Nephron progenitor cell (in vitro differentiated cells): ENCODE measurements around the gene CACNA2D2.
A peak's percentile ranks its signal among the peaks of the same experiment; 100 is the strongest.

Source experiments
- DNase-seq: peaks from one replicate; pipeline ENCODE4 v3.0.0; 2021
- H3K27ac Mint-ChIP-seq: 2 replicates; pipeline ENCODE4 v1.8.0; 2021; ENCODE audit warnings: mild to moderate bottlenecking, moderate library complexity, mixed read lengths
- H3K27me3 Mint-ChIP-seq: 2 replicates; pipeline ENCODE4 v1.8.0; 2021; ENCODE audit warnings: mild to moderate bottlenecking, low read depth, mixed read lengths; ENCODE audit not compliant: poor library complexity
- H3K36me3 Mint-ChIP-seq: 2 replicates; pipeline ENCODE4 v1.8.0; 2021; ENCODE audit warnings: low read depth, mixed read lengths
- H3K4me1 Mint-ChIP-seq: 2 replicates; pipeline ENCODE4 v1.8.0; 2021; ENCODE audit warnings: mixed read lengths
- H3K4me3 Mint-ChIP-seq: 2 replicates; pipeline ENCODE4 v1.8.0; 2021; ENCODE audit warnings: mild to moderate bottlenecking, moderate library complexity, mixed read lengths
- H3K9me3 Mint-ChIP-seq: 2 replicates; pipeline ENCODE4 v1.8.0; 2021; ENCODE audit warnings: mild to moderate bottlenecking, moderate library complexity, mixed read lengths
- TF ChIP-seq, protein P1 (sequence below): fragments of 200-600 bp; sonication (generic); IDR thresholded peaks from 2 replicates; pipeline ENCODE4 v1.5.0; 2021; ENCODE audit warnings: antibody characterized with exemption

Gene CACNA2D2

DNA sequence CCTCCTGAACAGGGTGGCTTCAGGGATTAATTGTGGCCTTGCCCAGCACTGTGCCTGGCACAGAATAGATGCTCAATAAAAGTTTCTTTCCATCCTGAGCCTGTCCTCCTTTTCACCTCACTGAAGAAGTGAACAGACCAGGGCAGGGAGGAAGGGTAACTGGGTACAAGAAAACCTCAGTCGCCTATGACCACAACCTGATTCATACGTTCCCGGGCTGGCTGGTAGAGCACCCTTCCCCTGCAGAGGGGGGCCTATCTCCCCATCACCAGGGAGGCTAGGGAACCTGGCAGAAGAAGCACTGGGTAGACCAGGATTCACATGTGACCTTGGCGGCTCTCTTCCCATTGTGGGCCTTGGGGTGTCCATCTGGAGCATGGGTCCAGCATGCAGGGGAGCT is 27.8 kb upstream of the CACNA2D2 start:
- no peak overlapping the region for H3K27ac Mint-ChIP-seq
- peaks cover 43% of the 10 kb centered on the region for H3K27me3 Mint-ChIP-seq
- no peak overlapping the region for H3K4me3 Mint-ChIP-seq
- TF ChIP-seq, protein P1, sequence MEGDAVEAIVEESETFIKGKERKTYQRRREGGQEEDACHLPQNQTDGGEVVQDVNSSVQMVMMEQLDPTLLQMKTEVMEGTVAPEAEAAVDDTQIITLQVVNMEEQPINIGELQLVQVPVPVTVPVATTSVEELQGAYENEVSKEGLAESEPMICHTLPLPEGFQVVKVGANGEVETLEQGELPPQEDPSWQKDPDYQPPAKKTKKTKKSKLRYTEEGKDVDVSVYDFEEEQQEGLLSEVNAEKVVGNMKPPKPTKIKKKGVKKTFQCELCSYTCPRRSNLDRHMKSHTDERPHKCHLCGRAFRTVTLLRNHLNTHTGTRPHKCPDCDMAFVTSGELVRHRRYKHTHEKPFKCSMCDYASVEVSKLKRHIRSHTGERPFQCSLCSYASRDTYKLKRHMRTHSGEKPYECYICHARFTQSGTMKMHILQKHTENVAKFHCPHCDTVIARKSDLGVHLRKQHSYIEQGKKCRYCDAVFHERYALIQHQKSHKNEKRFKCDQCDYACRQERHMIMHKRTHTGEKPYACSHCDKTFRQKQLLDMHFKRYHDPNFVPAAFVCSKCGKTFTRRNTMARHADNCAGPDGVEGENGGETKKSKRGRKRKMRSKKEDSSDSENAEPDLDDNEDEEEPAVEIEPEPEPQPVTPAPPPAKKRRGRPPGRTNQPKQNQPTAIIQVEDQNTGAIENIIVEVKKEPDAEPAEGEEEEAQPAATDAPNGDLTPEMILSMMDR = no peak
- DNase-seq = no peak
- H3K9me3 Mint-ChIP-seq = no peaks in the 10 kb centered on the region
- peaks cover 47% of the 10 kb centered on the region for H3K4me1 Mint-ChIP-seq
- no peaks in the 10 kb centered on the region for H3K36me3 Mint-ChIP-seq

DNA sequence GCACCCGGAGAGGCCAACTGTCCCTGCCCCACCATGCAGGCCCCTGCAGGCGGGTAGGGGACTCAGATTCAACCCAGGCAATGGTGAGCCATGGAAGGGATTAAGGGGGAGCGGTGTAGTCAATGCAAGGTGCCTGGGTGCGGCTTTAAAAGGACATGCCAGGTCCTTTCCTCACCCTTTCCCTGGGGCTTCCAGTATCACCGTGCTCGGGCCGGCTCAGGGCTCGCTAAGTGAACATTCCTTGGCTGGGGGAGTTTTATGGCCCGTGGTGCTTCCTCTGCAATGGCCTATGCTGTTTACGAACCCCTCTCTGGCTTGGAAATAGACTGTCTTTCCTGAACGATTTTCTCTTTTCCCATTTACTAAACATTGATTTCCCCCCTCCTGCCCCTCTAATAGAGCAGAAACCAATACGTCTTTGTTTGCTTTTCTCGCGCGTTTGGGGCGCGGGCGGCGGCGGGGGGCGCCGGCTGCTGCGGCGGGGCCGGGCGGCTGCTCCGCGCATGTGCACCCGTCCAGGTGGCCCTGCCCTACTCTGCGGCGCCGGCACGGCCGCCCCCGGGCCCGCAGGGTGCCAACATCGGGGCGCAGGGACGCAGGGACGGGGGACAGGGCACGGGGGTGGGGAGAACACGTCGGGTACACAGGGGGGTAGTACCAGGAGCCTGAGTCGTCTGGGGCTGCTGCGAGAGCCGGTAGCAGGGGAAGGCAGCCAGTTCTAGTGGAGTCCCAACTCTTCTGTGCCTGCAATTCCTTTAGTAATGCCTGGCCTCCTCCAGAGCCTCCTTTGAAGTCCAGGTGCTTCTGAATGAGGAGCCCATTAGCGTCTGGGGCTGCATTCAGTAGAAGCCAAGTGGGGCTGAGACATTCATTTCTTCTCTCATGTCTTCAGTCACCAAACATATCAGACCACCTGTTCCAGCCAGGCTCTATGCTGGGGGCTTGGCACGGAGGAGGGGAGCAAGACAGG is 26.9 kb upstream of the CACNA2D2 start:
- Mint-ChIP-seq H3K4me3 (peak overlapping the region; percentile 78), H3K27ac (no peak overlapping the region), H3K27me3 (peaks cover 48% of the 10 kb centered on the region), H3K9me3 (no peaks in the 10 kb centered on the region), H3K4me1 (peaks cover 41% of the 10 kb centered on the region), H3K36me3 (no peaks in the 10 kb centered on the region)
- TF ChIP-seq, protein P1 = no peak
- peak; percentile 49 for DNase-seq

DNA sequence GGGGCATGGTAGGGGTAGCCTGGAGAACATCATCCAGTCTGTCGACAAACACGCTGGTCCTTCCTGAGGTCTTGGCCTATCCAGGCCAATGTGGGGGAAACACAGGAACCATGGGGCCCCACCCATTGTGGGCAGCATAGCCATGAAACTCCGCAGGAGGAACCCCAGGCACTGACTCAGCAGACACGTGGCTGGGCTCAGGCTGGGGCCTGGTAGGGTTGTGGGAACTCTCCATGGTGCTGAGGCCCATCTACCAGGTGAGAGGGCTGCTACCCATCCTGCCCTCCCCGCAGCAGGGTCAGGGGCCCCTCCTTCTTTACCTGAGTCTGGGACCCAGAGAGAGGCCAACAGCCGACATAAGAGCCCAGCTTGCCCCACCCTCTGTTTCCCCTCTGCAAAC is 22.6 kb upstream of the CACNA2D2 start:
- peaks cover 28% of the 10 kb centered on the region for H3K27me3 Mint-ChIP-seq
- no peaks in the 10 kb centered on the region for H3K9me3 Mint-ChIP-seq
- H3K36me3 Mint-ChIP-seq = no peaks in the 10 kb centered on the region
- peaks cover 46% of the 10 kb centered on the region for H3K4me1 Mint-ChIP-seq
- TF ChIP-seq, protein P1 = no peak
- peak; percentile 82 for DNase-seq
- no peak overlapping the region for H3K27ac Mint-ChIP-seq
- H3K4me3 Mint-ChIP-seq = no peak overlapping the region

DNA sequence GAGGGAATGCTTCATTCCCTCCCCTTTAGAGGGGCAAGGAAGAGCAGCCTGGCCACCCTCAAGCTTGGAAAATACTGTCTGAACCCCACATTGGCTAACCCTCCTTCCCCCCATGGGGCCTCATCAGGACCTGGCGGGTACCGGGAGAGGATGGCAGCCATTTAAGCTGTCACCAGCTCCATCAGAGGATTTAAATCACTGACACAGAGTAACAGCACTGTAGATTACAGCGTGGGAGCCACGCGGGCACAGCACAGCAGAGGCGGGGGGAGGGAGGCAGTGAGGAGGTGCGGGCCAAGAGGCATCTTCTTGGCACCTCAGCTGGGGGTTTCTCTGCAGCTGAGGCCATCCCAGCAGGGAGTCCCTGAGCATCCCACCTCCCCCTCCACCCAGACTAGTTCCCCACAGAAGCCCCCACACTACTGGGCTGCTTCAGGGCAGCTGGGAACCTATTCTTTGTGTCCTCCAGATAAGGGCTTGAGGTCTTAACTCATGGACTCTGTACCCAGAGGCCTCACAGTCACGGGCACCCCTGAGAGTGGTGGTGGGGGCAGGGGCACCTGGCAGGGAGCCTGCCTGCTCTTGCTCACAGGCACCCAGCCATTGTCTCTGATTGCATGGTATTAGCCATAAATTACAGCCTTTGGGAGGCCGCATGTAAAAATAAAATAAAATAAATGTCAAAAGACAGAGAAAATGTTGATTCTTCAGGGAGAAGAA is 21.9 kb upstream of the CACNA2D2 start:
- H3K27me3 Mint-ChIP-seq = peaks cover 30% of the 10 kb centered on the region
- H3K27ac Mint-ChIP-seq = no peak overlapping the region
- peaks cover 52% of the 10 kb centered on the region for H3K4me1 Mint-ChIP-seq
- H3K36me3 Mint-ChIP-seq = no peaks in the 10 kb centered on the region
- H3K9me3 Mint-ChIP-seq = no peaks in the 10 kb centered on the region
- H3K4me3 Mint-ChIP-seq = no peak overlapping the region
- DNase-seq = no peak
- TF ChIP-seq, protein P1 = no peak

DNA sequence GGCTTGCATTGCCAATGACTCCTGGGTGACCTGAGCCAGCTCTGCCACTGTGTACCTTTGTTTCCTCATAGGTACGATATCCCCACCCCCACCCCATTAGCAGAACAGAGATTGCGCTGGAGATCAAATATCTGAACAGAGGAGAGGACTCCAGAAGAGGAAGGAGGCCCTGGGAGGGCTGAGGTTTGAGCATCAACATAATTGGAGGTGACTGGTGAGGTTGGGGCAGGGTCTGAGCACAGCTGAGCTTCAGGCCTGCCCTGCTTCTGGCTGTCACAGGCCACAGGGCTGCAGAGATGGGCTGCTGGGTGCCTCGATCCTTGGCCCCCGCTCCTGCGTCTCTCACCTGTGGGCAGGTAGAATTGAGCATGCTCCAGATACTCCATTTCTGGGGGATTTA is 21.3 kb upstream of the CACNA2D2 start:
- H3K9me3 Mint-ChIP-seq = no peaks in the 10 kb centered on the region
- H3K27me3 Mint-ChIP-seq = peaks cover 31% of the 10 kb centered on the region
- no peak overlapping the region for H3K27ac Mint-ChIP-seq
- no peaks in the 10 kb centered on the region for H3K36me3 Mint-ChIP-seq
- H3K4me3 Mint-ChIP-seq = no peak overlapping the region
- DNase-seq = no peak
- peaks cover 48% of the 10 kb centered on the region for H3K4me1 Mint-ChIP-seq
- TF ChIP-seq, protein P1 = no peak
